Parathyroid adenoma (tissue), 2 donors: ENCODE results near the gene SEMA3F.

Source experiments
- H2AFZ ChIP-seq: fragments of 300-600 bp; sonication (generic); one replicate; pipeline ENCODE4 v1.7.0; 2017; ENCODE audit warnings: antibody characterized with exemption, mild to moderate bottlenecking
- H3K27ac ChIP-seq: fragments of 300-600 bp; sonication (generic); one replicate; pipeline ENCODE4 v1.7.0; 2017
- H3K27me3 ChIP-seq: fragments of 300-600 bp; sonication (generic); one replicate; pipeline ENCODE4 v1.7.0; 2017; ENCODE audit warnings: low read length; ENCODE audit not compliant: control insufficient read depth, insufficient read depth
- H3K36me3 ChIP-seq: fragments of 300-600 bp; sonication (generic); one replicate; pipeline ENCODE4 v1.7.0; 2017; ENCODE audit warnings: low read length; ENCODE audit not compliant: control insufficient read depth, insufficient read depth
- H3K4me1 ChIP-seq: fragments of 300-600 bp; sonication (generic); one replicate; pipeline ENCODE4 v1.7.0; 2017; ENCODE audit warnings: control low read depth
- H3K4me2 ChIP-seq: fragments of 300-600 bp; sonication (generic); one replicate; pipeline ENCODE4 v1.7.0; 2017; ENCODE audit warnings: low read length
- H3K4me3 ChIP-seq: fragments of 300-600 bp; sonication (generic); one replicate; pipeline ENCODE4 v1.7.0; 2017; ENCODE audit warnings: low read depth, low read length
- H3K79me2 ChIP-seq: fragments of 300-600 bp; sonication (generic); one replicate; pipeline ENCODE4 v1.7.0; 2017; ENCODE audit warnings: control low read depth
- H3K9ac ChIP-seq: fragments of 300-600 bp; sonication (generic); one replicate; pipeline ENCODE4 v1.7.0; 2017; ENCODE audit warnings: mild to moderate bottlenecking
- H3K9me3 ChIP-seq: fragments of 300-600 bp; sonication (generic); one replicate; pipeline ENCODE4 v1.7.0; 2017; ENCODE audit warnings: low read length; ENCODE audit not compliant: control insufficient read depth
- CTCF ChIP-seq: fragments of 300-600 bp; sonication (generic); IDR thresholded peaks from one replicate; pipeline ENCODE4 v1.7.0; 2017; ENCODE audit warnings: antibody characterized with exemption, mild to moderate bottlenecking
- donor health status: primary hyperparathyroidism.

Gene SEMA3F

GRCh38 chr3:50164984-50165909 is 10.1 kb downstream of the SEMA3F start:
- Histone ChIP-seq H3K9ac (no peak overlapping the region), H2AFZ (no peak overlapping the region), H3K79me2 (no peaks in the 10 kb centered on the region), H3K4me3 (no peak overlapping the region), H3K27ac (peak overlapping the region; percentile 60), H3K4me1 (no peaks in the 10 kb centered on the region), H3K4me2 (no peak overlapping the region), H3K36me3 (no peaks in the 10 kb centered on the region), H3K9me3 (no peaks in the 10 kb centered on the region), H3K27me3 (no peaks in the 10 kb centered on the region)
- no peak for TF ChIP-seq CTCF

- Histone ChIP-seq H3K27me3 (no peaks in the 10 kb centered on the region), H3K4me1 (no peaks in the 10 kb centered on the region), H3K4me3 (no peak overlapping the region)
These were observed 10.9 kb downstream of the SEMA3F start for GRCh38 chr3:50165910-50166538.

DNA sequence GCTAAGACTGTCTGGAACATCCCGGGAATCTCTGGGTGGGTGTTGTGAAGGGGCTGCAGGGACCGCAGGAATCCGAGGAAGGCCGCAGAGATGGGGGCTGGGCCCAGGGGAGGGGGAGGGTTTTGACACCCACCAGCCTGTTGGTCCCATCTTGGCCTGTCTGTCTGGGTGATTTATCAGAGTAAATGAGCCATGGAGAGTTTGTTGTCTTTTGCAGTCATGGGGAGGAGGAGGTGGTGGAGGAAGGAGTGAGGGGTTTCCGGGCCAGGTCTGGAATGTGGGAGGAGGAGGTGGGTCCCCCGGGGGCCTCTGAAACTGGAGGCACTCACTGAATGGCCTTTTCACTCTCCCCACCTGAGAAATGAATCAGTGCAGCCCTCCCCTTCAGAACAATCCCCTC is 11.5 kb downstream of the SEMA3F start:
- Histone ChIP-seq H3K4me2 (no peak overlapping the region), H3K4me1 (no peaks in the 10 kb centered on the region), H3K4me3 (no peak overlapping the region), H3K79me2 (no peaks in the 10 kb centered on the region), H3K27me3 (no peaks in the 10 kb centered on the region), H3K9me3 (no peaks in the 10 kb centered on the region), H3K27ac (peak overlapping the region; percentile 60), H3K36me3 (no peaks in the 10 kb centered on the region), H2AFZ (no peak overlapping the region), H3K9ac (no peak overlapping the region)
- no peak for TF ChIP-seq CTCF

More at GRCh38 chr3:50165910-50166538, 10.9 kb downstream of the SEMA3F start:
- H3K9ac ChIP-seq = no peak overlapping the region
- H3K9me3 ChIP-seq = no peaks in the 10 kb centered on the region
- no peaks in the 10 kb centered on the region for H3K79me2 ChIP-seq
- no peak for TF ChIP-seq CTCF
- H2AFZ ChIP-seq = no peak overlapping the region
- peak overlapping the region; percentile 60 for H3K27ac ChIP-seq
- H3K36me3 ChIP-seq = no peaks in the 10 kb centered on the region
- H3K4me2 ChIP-seq = no peak overlapping the region

DNA sequence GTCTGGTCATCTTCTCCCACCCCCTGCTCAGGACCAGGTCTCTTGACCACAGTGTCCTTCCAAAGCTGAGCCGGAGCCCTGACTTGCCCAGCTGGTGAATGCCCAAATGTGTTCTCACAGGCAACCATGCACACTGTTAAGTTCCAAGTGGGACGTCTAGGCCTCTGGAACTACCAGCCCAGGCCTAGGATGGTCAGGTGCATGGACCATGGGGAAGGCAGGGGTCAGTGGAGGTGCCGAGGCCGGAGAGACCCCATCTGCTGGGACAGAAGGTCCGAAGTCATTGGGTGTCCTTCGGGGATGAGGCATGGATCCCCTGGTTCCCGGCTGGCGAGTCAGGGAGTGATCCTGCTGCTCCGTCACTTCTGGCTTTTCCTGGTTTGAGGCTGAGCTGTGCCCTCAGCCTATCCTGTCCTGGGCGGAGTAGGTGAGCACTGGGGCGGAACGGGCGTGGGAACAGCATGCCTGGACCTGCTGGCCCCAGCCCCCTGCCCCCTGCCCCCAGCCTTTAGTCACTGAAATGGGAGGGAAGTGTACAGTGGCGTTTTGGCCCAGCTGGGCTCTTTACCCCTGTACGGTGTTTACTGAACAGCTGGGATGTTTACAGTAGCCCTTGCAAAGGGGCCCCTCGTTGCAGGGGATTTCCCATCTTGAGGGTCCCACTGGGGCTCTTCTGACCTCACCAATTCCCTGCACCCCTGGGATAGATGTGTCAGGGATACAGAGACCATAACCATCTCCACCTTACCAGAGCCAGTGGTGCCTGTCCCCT is 12.1 kb downstream of the SEMA3F start:
- H2AFZ ChIP-seq = no peak overlapping the region
- H3K9me3 ChIP-seq = no peaks in the 10 kb centered on the region
- H3K9ac ChIP-seq = no peak overlapping the region
- no peak overlapping the region for H3K4me2 ChIP-seq
- peaks cover 5% of the 10 kb centered on the region for H3K4me1 ChIP-seq
- H3K79me2 ChIP-seq = no peaks in the 10 kb centered on the region
- H3K27ac ChIP-seq = peak overlapping the region; percentile 74
- no peaks in the 10 kb centered on the region for H3K36me3 ChIP-seq
- no peaks in the 10 kb centered on the region for H3K27me3 ChIP-seq
- no peak overlapping the region for H3K4me3 ChIP-seq
- no peak for TF ChIP-seq CTCF
